ENCODE measurements around the gene ZNF71.

Gene ZNF71

GRCh38 chr19:56613639-56614038 lies 18.5 kb downstream of the ZNF71 start:
- DNase-seq (ENCODE audit: low spot score) = no peak
- TF ChIP-seq CTCF (IDR thresholded peaks at IDR 0.05; ENCODE audit: extremely low read depth, insufficient read depth, missing control alignments) = no peak
- in situ Hi-C loops (cut with MboI; ENCODE audit: low pct_unique_long_range_greater_than_20kb, low sequenced_read_pairs, unreplicated experiment) = no loop called here

- no peak for TF ChIP-seq CTCF (IDR thresholded peaks at IDR 0.05; ENCODE audit: extremely low read depth, insufficient read depth, missing control alignments)
- DNase-seq (ENCODE audit: low spot score) = no peak
- in situ Hi-C loops (cut with MboI; ENCODE audit: low pct_unique_long_range_greater_than_20kb, low sequenced_read_pairs, unreplicated experiment) = no loop called here
Measured at GRCh38 chr19:56617531-56617930, 22.4 kb downstream of the ZNF71 start.

GRCh38 chr19:56619121-56619520 lies 24.0 kb downstream of the ZNF71 start:
- no peak for TF ChIP-seq CTCF (IDR thresholded peaks at IDR 0.05; ENCODE audit: extremely low read depth, insufficient read depth, missing control alignments)
- DNase-seq (ENCODE audit: low spot score) = no peak
- in situ Hi-C loops (cut with MboI; ENCODE audit: low pct_unique_long_range_greater_than_20kb, low sequenced_read_pairs, unreplicated experiment) = no loop called here

- in situ Hi-C loops (cut with MboI; ENCODE audit: low pct_unique_long_range_greater_than_20kb, low sequenced_read_pairs, unreplicated experiment) = no loop called here
- no peak for TF ChIP-seq CTCF (IDR thresholded peaks at IDR 0.05; ENCODE audit: extremely low read depth, insufficient read depth, missing control alignments)
- no peak for DNase-seq (ENCODE audit: low spot score)
Measured at GRCh38 chr19:56622374-56622773, 27.3 kb downstream of the ZNF71 start.

- no peak for DNase-seq (ENCODE audit: low spot score)
- in situ Hi-C loops (cut with MboI; ENCODE audit: low pct_unique_long_range_greater_than_20kb, low sequenced_read_pairs, unreplicated experiment) = no loop called here
- TF ChIP-seq CTCF (IDR thresholded peaks at IDR 0.05; ENCODE audit: extremely low read depth, insufficient read depth, missing control alignments) = no peak
Measured at GRCh38 chr19:56623006-56623405, 27.9 kb downstream of the ZNF71 start.

- in situ Hi-C loops (cut with MboI; ENCODE audit: low pct_unique_long_range_greater_than_20kb, low sequenced_read_pairs, unreplicated experiment) = no loop called here
- no peak for DNase-seq (ENCODE audit: low spot score)
- no peak for TF ChIP-seq CTCF (IDR thresholded peaks at IDR 0.05; ENCODE audit: extremely low read depth, insufficient read depth, missing control alignments)
Measured at GRCh38 chr19:56625708-56626107, 30.6 kb downstream of the ZNF71 start.

- no peak for TF ChIP-seq CTCF (IDR thresholded peaks at IDR 0.05; ENCODE audit: extremely low read depth, insufficient read depth, missing control alignments)
- no peak for DNase-seq (ENCODE audit: low spot score)
- in situ Hi-C loops (cut with MboI; ENCODE audit: low pct_unique_long_range_greater_than_20kb, low sequenced_read_pairs, unreplicated experiment) = no loop called here
Measured at GRCh38 chr19:56633021-56633420, 37.9 kb downstream of the ZNF71 start.
